GM18951 (cell line): ENCODE measurements around the gene IKZF4.

Experiments used
- POLR2A ChIP-seq: IDR thresholded peaks from 4 replicates; pipeline ENCODE4 v1.6.1; 2011; ENCODE audit warnings: mild to moderate bottlenecking; ENCODE audit not compliant: insufficient read length, insufficient read depth; ENCODE audit errors: extremely low read depth
- in situ Hi-C: fragments of 300-500 bp; cut with MboI; formaldehyde crosslinking; loops from one replicate; pipeline ENCODE4 v1.12.0; 2022; ENCODE audit warnings: low sequenced_read_pairs, mixed read lengths, inconsistent platforms; ENCODE audit not compliant: unreplicated experiment

Gene IKZF4

DNA sequence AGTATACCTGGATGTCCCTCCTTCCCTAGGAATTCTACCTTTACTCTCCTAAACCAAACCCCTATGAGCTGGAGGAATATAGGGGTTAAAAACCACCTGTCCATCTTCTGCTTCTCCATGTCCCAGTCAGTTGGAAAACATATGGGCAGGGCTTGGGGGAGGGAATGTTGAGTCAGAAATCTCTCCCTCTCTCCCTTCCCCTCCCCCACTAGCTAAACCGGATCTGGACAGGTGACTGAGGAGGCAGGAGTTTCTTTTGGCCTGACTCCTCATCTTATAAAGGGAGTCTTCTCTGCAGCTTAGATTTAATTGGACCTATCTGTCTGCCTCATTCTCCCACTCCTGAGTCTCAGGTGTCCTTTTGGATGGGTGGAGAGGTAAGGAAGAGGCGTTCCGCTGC is 65.3 kb downstream of the IKZF4 start:
- TF ChIP-seq POLR2A: no peak
- in situ Hi-C loops: no loop called here

DNA sequence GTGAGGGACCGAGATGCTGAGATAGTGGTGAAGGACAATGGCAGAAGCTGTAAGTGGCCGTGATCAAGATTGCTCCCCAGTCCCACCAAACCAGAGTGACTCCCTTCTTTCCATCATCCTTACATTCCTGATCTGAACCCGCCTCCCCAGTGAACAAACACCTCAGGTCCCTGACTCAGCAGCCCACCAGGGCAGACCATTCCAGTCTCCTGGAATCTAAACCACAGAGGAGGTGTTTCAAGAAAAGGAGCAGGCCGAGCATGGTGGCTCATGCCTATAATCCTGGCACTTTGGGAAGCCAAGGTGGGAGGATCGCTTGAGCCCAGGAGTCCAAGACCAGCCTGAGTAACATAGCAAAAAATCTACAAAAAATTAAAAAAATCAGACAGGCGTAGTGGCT is 65.8 kb downstream of the IKZF4 start:
- TF ChIP-seq POLR2A: no peak
- in situ Hi-C loops: no loop called here

DNA sequence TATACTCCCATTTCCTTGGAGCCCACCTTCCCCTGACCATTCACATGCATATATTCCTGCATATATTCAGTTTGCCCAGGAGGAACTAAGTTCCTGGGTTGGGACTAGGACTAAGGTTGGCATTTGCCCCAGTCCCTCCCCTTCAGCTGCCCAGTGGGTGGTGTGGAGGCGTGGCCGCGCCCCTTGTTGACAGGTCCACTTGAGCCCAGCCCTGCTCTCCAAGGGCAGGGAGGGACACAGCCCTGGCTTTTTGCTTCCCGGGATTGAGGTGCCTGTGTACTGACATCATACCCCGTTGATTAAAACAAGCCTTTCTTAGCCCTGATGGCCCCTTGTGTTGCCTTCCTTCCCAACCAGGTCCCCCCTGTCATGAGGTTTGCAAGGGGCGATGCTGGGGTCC is 66.4 kb downstream of the IKZF4 start:
- no peak for TF ChIP-seq POLR2A
- in situ Hi-C loops: no loop called here
